ENCODE data around the gene TFDP2.
"Not testable (repeated sequence)": the region's sequence is repeated elsewhere in the genome, so short reads cannot be mapped to it uniquely, and the experiment has no call there.

Gene TFDP2

GRCh38 chr3:141915016-141915415 is 234.3 kb downstream of the TFDP2 start:
- FAIRE-seq: no peak

GRCh38 chr3:141914311-141914710 is 235.0 kb downstream of the TFDP2 start:
- no peak for FAIRE-seq

GRCh38 chr3:141913150-141913811 is 236.1 kb downstream of the TFDP2 start:
- FAIRE-seq: peak; percentile 76

- not testable (repeated sequence) for FAIRE-seq
These were observed 239.4 kb downstream of the TFDP2 start for GRCh38 chr3:141909986-141910385.

- no peak for FAIRE-seq
These were observed 239.9 kb downstream of the TFDP2 start for GRCh38 chr3:141909408-141909807.

GRCh38 chr3:141905129-141905528 is 244.2 kb downstream of the TFDP2 start:
- FAIRE-seq: no peak

- no peak for FAIRE-seq
These were observed 245.1 kb downstream of the TFDP2 start for GRCh38 chr3:141904203-141904602.

- no peak for FAIRE-seq
These were observed 247.4 kb downstream of the TFDP2 start for GRCh38 chr3:141901914-141902313.

GRCh38 chr3:141900343-141900742 is 249.0 kb downstream of the TFDP2 start:
- FAIRE-seq: no peak

GRCh38 chr3:141898908-141899307 is 250.4 kb downstream of the TFDP2 start:
- FAIRE-seq: no peak

- no peak for FAIRE-seq
These were observed 253.6 kb downstream of the TFDP2 start for GRCh38 chr3:141895731-141896130.

- FAIRE-seq: no peak
These were observed 254.7 kb downstream of the TFDP2 start for GRCh38 chr3:141894524-141895176.

Data from islet of Langerhans (tissue), 1 donor.